Urinary bladder (tissue), 4 donors: ENCODE measurements around the gene FLRT2. TPM values are rescaled to one million over a fixed set of nuclear protein-coding genes. Genes with fewer than 3 reads are reported as not detected.

ENCODE experiments used
- DNase-seq: peaks from one replicate; pipeline ENCODE4 v3.0.0-alpha.2; 2015; ENCODE audit errors: extremely low spot score
- H3K27ac ChIP-seq: one replicate; pipeline ENCODE4 v1.5.1; 2013; ENCODE audit warnings: low read depth, mild to moderate bottlenecking, moderate library complexity
- H3K36me3 ChIP-seq: one replicate; pipeline ENCODE4 v1.6.1; 2013; ENCODE audit warnings: mild to moderate bottlenecking, moderate library complexity; ENCODE audit not compliant: insufficient read depth
- H3K4me1 ChIP-seq: one replicate; pipeline ENCODE4 v1.6.1; 2013; ENCODE audit warnings: mild to moderate bottlenecking, moderate library complexity; ENCODE audit not compliant: insufficient read depth
- H3K4me3 ChIP-seq: one replicate; pipeline ENCODE4 v1.5.1; 2013; ENCODE audit warnings: low read depth, low read length
- WGBS: extraction: QIAGEN DNeasy Blood & Tissue Kit; methylation state at CpG from one replicate; pipeline ENCODE4 v1.1.7; 2013; 5-methylcytosine and 5-hydroxymethylcytosine counted together
- polyA plus RNA-seq: library from polyadenylated mRNA; stranded (reverse); fragments of 200-250 nt; gene quantifications from one replicate; pipeline ENCODE4 v1.2.3, GENCODE V29; 2013
- total RNA-seq: library from RNA; depleted of rRNA; stranded (reverse); fragments of >200 nt; gene quantifications from one replicate; pipeline ENCODE4 v1.2.3, GENCODE V29; 2014
- donor health status: healthy with polysubstance abuse.
- donor health status: healthy.

FLRT2 gene
- total and polyA plus RNA-seq, 2 donors = 15.7 to 194 TPM

GRCh38 chr14:85578930-85579329 lies 49.0 kb downstream of the FLRT2 start:
- DNase-seq = no peak
- H3K36me3 ChIP-seq = no peaks in the 10 kb centered on the region
- H3K27ac ChIP-seq = no peak overlapping the region
- WGBS = 63% methylated on average over 2 of the region's 2 CpGs
- no peak overlapping the region for H3K4me3 ChIP-seq
- H3K4me1 ChIP-seq = no peaks in the 10 kb centered on the region

DNA sequence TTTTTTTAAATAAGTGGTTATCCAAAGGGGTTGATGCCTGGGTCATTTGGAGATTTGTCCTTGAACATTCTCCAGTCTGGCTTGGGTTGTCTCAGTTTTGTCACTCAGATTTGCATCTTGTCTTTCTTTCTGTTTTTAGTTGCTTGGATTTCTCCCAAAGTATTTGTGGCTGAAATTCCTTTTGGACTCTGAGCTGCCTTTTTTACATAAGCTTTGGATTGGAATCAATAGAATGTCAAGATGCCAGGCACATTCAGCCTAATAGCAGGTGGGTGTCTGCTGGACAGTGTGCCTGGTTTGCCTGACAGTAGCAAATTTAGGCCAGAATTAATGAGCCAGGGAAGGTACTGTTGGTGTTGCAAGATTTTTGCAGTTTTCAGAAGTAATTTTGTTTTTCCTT lies 50.0 kb downstream of the FLRT2 start:
- H3K4me3 ChIP-seq = no peak overlapping the region
- H3K27ac ChIP-seq = no peak overlapping the region

GRCh38 chr14:85580536-85581140 lies 50.7 kb downstream of the FLRT2 start:
- no peak for DNase-seq
- 83% methylated on average over 8 of the region's 8 CpGs for WGBS
- Histone ChIP-seq H3K27ac (no peak overlapping the region), H3K4me3 (no peak overlapping the region), H3K4me1 (no peaks in the 10 kb centered on the region), H3K36me3 (no peaks in the 10 kb centered on the region)

More for the DNA sequence above, 50.0 kb downstream of the FLRT2 start:
- no peaks in the 10 kb centered on the region for H3K4me1 ChIP-seq
- no peak for DNase-seq
- H3K36me3 ChIP-seq = no peaks in the 10 kb centered on the region

GRCh38 chr14:85581691-85582090 lies 51.7 kb downstream of the FLRT2 start:
- Histone ChIP-seq H3K4me3 (no peak overlapping the region), H3K27ac (no peak overlapping the region), H3K4me1 (no peaks in the 10 kb centered on the region), H3K36me3 (no peaks in the 10 kb centered on the region)
- 79% methylated on average over 1 of the region's 1 CpG for WGBS
- no peak for DNase-seq

DNA sequence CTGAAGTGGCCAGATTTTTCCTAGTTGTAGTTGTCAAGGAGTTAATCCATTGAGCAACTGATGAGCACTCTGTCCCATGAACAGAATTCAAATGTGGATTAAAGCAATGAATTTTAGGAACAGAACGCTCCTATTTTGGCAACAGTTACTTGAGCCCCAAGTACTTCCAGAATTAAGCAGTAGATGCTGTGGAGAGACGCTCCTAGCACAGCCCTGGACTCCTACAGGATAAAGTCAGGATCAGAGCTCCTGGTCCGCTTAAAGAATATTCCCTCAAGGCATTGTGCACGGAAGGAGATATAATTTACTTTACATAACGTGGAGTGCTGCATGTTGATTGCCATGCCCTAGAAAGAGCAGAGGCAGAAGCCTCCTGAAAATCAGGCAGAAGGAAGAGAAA lies 53.4 kb downstream of the FLRT2 start:
- Histone ChIP-seq H3K4me3 (no peak overlapping the region), H3K4me1 (no peaks in the 10 kb centered on the region), H3K36me3 (no peaks in the 10 kb centered on the region), H3K27ac (no peak overlapping the region)
- no peak for DNase-seq
- WGBS = 54% methylated on average over 5 of the region's 5 CpGs

GRCh38 chr14:85584481-85584880 lies 54.5 kb downstream of the FLRT2 start:
- Histone ChIP-seq H3K4me3 (no peak overlapping the region), H3K36me3 (no peaks in the 10 kb centered on the region), H3K27ac (no peak overlapping the region), H3K4me1 (no peaks in the 10 kb centered on the region)
- WGBS = 78% methylated on average over 6 of the region's 6 CpGs
- no peak for DNase-seq

DNA sequence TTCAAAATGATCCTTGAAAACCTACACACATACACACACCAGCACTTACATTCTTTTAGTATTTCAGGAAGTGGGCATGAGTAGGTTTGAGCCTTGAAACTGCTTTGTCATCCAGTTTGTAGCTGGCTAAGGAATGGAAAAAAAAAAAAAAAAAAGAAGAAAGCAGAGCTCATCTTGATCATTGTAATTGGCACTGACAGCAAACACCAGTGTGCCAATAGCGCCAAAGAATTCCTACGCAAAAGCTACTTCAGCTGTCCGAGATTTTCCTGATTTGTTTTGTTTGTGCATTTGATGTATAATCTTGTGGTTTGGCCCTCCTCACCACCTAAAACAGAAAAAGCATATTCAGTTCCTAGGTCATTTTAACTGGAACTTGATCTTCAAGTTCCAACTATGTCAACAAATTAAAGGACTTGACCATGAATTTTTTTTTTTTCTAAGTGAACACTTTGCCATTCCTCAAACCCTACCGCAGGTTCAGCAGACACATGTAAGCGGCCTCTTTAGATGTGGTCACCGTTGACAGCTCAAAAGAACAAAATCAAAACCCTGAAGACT lies 57.3 kb downstream of the FLRT2 start:
- H3K4me1 ChIP-seq = no peaks in the 10 kb centered on the region
- H3K4me3 ChIP-seq = no peak overlapping the region
- H3K27ac ChIP-seq = no peak overlapping the region
- H3K36me3 ChIP-seq = no peaks in the 10 kb centered on the region
- no peak for DNase-seq
- 71% methylated on average over 6 of the region's 6 CpGs for WGBS

DNA sequence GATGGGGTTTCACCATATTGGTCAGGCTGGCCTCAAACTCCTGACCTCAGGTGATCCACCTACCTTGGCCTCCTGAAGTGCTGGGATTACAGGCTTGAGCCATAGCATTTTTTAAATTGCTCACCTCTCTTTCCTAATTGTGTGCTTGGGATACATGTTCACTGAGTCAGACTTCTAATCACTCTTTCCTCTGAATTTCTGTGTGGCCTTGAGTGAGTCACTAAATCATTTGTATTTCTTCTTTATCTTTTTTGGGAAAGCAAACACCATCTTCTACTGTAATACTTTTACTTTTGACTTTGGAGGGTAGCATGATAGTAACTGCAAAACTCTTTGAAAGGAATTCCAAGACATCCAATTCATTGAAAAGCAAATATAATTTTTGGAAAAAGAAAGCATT lies 60.8 kb downstream of the FLRT2 start:
- Histone ChIP-seq H3K4me3 (no peak overlapping the region), H3K36me3 (no peaks in the 10 kb centered on the region)

GRCh38 chr14:85594217-85594616 lies 64.3 kb downstream of the FLRT2 start:
- 94% methylated on average over 3 of the region's 3 CpGs for WGBS
- no peaks in the 10 kb centered on the region for H3K4me1 ChIP-seq
- DNase-seq = no peak
- no peaks in the 10 kb centered on the region for H3K36me3 ChIP-seq
- H3K4me3 ChIP-seq = no peak overlapping the region
- H3K27ac ChIP-seq = no peak overlapping the region

More for the DNA sequence above, 60.8 kb downstream of the FLRT2 start:
- H3K4me1 ChIP-seq = no peaks in the 10 kb centered on the region
- H3K27ac ChIP-seq = no peak overlapping the region
- no peak for DNase-seq

DNA sequence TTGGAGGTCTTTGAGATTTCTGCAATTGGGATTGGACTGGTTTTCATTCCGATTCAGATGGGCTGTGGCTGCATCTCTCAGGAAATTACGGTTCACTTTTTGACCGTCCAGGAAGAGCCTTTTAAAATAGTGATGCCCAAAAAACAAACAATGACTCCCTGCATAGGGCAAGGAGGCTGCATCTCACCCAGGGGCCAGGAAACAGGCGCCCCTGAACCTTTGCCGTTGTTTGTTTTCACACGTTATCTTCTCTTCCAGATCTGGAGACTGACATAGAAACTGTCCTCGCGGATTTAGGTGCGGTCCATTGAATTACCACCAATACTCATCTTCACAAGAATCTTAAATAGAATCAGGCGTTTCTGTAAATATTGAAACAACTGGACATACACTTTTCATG lies 66.0 kb downstream of the FLRT2 start:
- WGBS = 83% methylated on average over 10 of the region's 10 CpGs
- DNase-seq = no peak
- no peaks in the 10 kb centered on the region for H3K36me3 ChIP-seq
- H3K4me1 ChIP-seq = peaks cover under 1% of the 10 kb centered on the region
- H3K27ac ChIP-seq = no peak overlapping the region
- no peak overlapping the region for H3K4me3 ChIP-seq

- Histone ChIP-seq H3K4me1 (peaks cover 1% of the 10 kb centered on the region), H3K4me3 (no peak overlapping the region), H3K27ac (no peak overlapping the region), H3K36me3 (no peaks in the 10 kb centered on the region)
- WGBS = 92% methylated on average over 4 of the region's 4 CpGs
- no peak for DNase-seq
Observed at GRCh38 chr14:85596562-85596961, 66.6 kb downstream of the FLRT2 start.

DNA sequence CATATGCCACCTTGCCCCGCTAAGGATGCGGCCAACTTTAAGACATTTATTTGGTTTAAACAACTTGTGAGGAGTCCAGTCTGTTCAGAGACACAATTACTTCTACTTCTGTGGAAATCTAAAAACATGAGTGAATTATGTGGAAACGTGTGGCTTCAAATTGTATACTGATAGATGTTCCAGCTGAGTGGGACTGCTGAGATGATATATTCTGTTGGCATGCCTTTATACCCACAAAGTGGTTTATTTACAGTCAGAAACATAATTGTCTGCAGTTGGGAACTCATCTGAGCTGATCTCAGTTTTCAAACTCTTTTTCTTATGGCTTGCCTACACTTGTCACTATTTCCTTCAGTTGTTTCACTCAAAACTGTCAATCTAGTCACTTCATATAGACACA lies 67.8 kb downstream of the FLRT2 start:
- WGBS = 91% methylated on average over 3 of the region's 3 CpGs
- Histone ChIP-seq H3K36me3 (peaks cover 2% of the 10 kb centered on the region), H3K4me1 (peaks cover 1% of the 10 kb centered on the region)

GRCh38 chr14:85599939-85600338 lies 70.0 kb downstream of the FLRT2 start:
- Histone ChIP-seq H3K4me3 (no peak overlapping the region), H3K36me3 (peaks cover 2% of the 10 kb centered on the region), H3K27ac (no peak overlapping the region), H3K4me1 (peaks cover 1% of the 10 kb centered on the region)
- WGBS = 82% methylated on average over 5 of the region's 5 CpGs
- no peak for DNase-seq

More for the DNA sequence above, 67.8 kb downstream of the FLRT2 start:
- Histone ChIP-seq H3K4me3 (no peak overlapping the region), H3K27ac (no peak overlapping the region)
- no peak for DNase-seq

- Histone ChIP-seq H3K4me1 (peaks cover 1% of the 10 kb centered on the region), H3K4me3 (no peak overlapping the region), H3K27ac (no peak overlapping the region), H3K36me3 (peaks cover 2% of the 10 kb centered on the region)
- WGBS = 80% methylated on average over 1 of the region's 1 CpG
- DNase-seq = no peak
Observed at GRCh38 chr14:85601246-85601645, 71.3 kb downstream of the FLRT2 start.

GRCh38 chr14:85601690-85602089 lies 71.7 kb downstream of the FLRT2 start:
- DNase-seq = no peak
- Histone ChIP-seq H3K27ac (no peak overlapping the region), H3K4me1 (peaks cover 1% of the 10 kb centered on the region), H3K36me3 (peaks cover 2% of the 10 kb centered on the region), H3K4me3 (no peak overlapping the region)
- whole genome bisulfite sequencing = 80% methylated on average over 1 of the region's 1 CpG
